Measurements from ENCODE around the gene MGLL.

The MGLL gene

GRCh38 chr3:127853681-127854080, 31.4 kb upstream of the MGLL start:
- Histone ChIP-seq H3K4me2 (ENCODE audit: low read length) (peak overlapping the region; percentile 73), H4K20me1 (ENCODE audit: insufficient read depth, low read length) (no peaks in the 10 kb centered on the region), H3K27me3 (ENCODE audit: low read depth, low read length) (no peaks in the 10 kb centered on the region), H3K9ac (ENCODE audit: low read length) (peak overlapping the region; percentile 61), H3K27ac (ENCODE audit: low read length) (no peak overlapping the region), H2AFZ (ENCODE audit: low read depth, low read length) (peak overlapping the region; percentile 90), H3K79me2 (ENCODE audit: low read length) (no peaks in the 10 kb centered on the region), H3K4me3 (ENCODE audit: low read length) (peak overlapping the region; percentile 66), H3K9me3 (ENCODE audit: insufficient read depth, low read length) (no peaks in the 10 kb centered on the region), H3K36me3 (replicated peaks; ENCODE audit: low read depth, low read length) (no peaks in the 10 kb centered on the region), H3K4me1 (ENCODE audit: low read length) (peaks cover 18% of the 10 kb centered on the region)
- TF ChIP-seq CTCF (IDR thresholded peaks at IDR 0.05; ENCODE audit: low read depth, low read length): peak; percentile 63
- no peak for TF ChIP-seq EZH2phosphoT487 (IDR thresholded peaks at IDR 0.05; ENCODE audit: low read depth)

GRCh38 chr3:127851899-127852298, 29.6 kb upstream of the MGLL start:
- Histone ChIP-seq H3K4me1 (ENCODE audit: low read length) (peaks cover 12% of the 10 kb centered on the region), H3K4me2 (ENCODE audit: low read length) (no peak overlapping the region), H3K27ac (ENCODE audit: low read length) (no peak overlapping the region), H3K27me3 (ENCODE audit: low read depth, low read length) (no peaks in the 10 kb centered on the region), H4K20me1 (ENCODE audit: insufficient read depth, low read length) (no peaks in the 10 kb centered on the region), H3K4me3 (ENCODE audit: low read length) (no peak overlapping the region), H3K36me3 (replicated peaks; ENCODE audit: low read depth, low read length) (no peaks in the 10 kb centered on the region), H2AFZ (ENCODE audit: low read depth, low read length) (no peak overlapping the region), H3K9me3 (ENCODE audit: insufficient read depth, low read length) (no peaks in the 10 kb centered on the region), H3K79me2 (ENCODE audit: low read length) (no peaks in the 10 kb centered on the region), H3K9ac (ENCODE audit: low read length) (no peak overlapping the region)
- TF ChIP-seq EZH2phosphoT487 (IDR thresholded peaks at IDR 0.05; ENCODE audit: low read depth) (no peak), CTCF (IDR thresholded peaks at IDR 0.05; ENCODE audit: low read depth, low read length) (no peak)

GRCh38 chr3:127849368-127849767, 27.1 kb upstream of the MGLL start:
- no peaks in the 10 kb centered on the region for H4K20me1 ChIP-seq (ENCODE audit: insufficient read depth, low read length)
- no peaks in the 10 kb centered on the region for H3K9me3 ChIP-seq (ENCODE audit: insufficient read depth, low read length)
- H3K27me3 ChIP-seq (ENCODE audit: low read depth, low read length): no peaks in the 10 kb centered on the region
- H3K36me3 ChIP-seq (replicated peaks; ENCODE audit: low read depth, low read length): no peaks in the 10 kb centered on the region
- peaks cover 11% of the 10 kb centered on the region for H3K4me1 ChIP-seq (ENCODE audit: low read length)
- no peak overlapping the region for H2AFZ ChIP-seq (ENCODE audit: low read depth, low read length)
- no peak overlapping the region for H3K4me3 ChIP-seq (ENCODE audit: low read length)
- no peak overlapping the region for H3K4me2 ChIP-seq (ENCODE audit: low read length)
- no peak overlapping the region for H3K27ac ChIP-seq (ENCODE audit: low read length)
- TF ChIP-seq EZH2phosphoT487 (IDR thresholded peaks at IDR 0.05; ENCODE audit: low read depth): no peak
- TF ChIP-seq CTCF (IDR thresholded peaks at IDR 0.05; ENCODE audit: low read depth, low read length): no peak
- no peaks in the 10 kb centered on the region for H3K79me2 ChIP-seq (ENCODE audit: low read length)
- no peak overlapping the region for H3K9ac ChIP-seq (ENCODE audit: low read length)

- Histone ChIP-seq H3K79me2 (ENCODE audit: low read length) (no peaks in the 10 kb centered on the region), H3K27ac (ENCODE audit: low read length) (no peak overlapping the region), H3K9ac (ENCODE audit: low read length) (no peak overlapping the region), H3K27me3 (ENCODE audit: low read depth, low read length) (no peaks in the 10 kb centered on the region), H3K4me3 (ENCODE audit: low read length) (no peak overlapping the region), H4K20me1 (ENCODE audit: insufficient read depth, low read length) (no peaks in the 10 kb centered on the region), H3K36me3 (replicated peaks; ENCODE audit: low read depth, low read length) (no peaks in the 10 kb centered on the region), H3K4me2 (ENCODE audit: low read length) (no peak overlapping the region), H3K4me1 (ENCODE audit: low read length) (peaks cover 8% of the 10 kb centered on the region), H2AFZ (ENCODE audit: low read depth, low read length) (no peak overlapping the region; the same call in 1 of the 2 replicates), H3K9me3 (ENCODE audit: insufficient read depth, low read length) (no peaks in the 10 kb centered on the region)
- TF ChIP-seq EZH2phosphoT487 (IDR thresholded peaks at IDR 0.05; ENCODE audit: low read depth) (no peak), CTCF (IDR thresholded peaks at IDR 0.05; ENCODE audit: low read depth, low read length) (no peak)
Measured at GRCh38 chr3:127848131-127849129, 26.1 kb upstream of the MGLL start.

Data from OCI-LY3 (cell line).